Keratinocyte (primary cell): ENCODE data around the gene EVC.

Source experiments
- CTCF ChIP-seq, 3 experiments: IDR thresholded peaks in 1 of 3; conservative IDR thresholded peaks in 1 of 3; optimal IDR thresholded peaks in 1 of 3; 2 replicates in 2 of 3; 3 replicates in 1 of 3; pipeline versions ENCODE3 to v1.5.1; 2011; ENCODE audit warnings: low read length in 3 of 3, mild to moderate bottlenecking in 3 of 3, moderate library complexity in 2 of 3, control low read depth in 1 of 3, inconsistent platforms in 1 of 3; ENCODE audit not compliant: insufficient read depth in 2 of 3; ENCODE audit errors: extremely low read depth in 1 of 3
- EZH2 ChIP-seq: IDR thresholded peaks from one replicate; pipeline ENCODE4 v1.6.1; 2012; ENCODE audit warnings: inconsistent platforms, mild to moderate bottlenecking, low read length, moderate library complexity

GRCh38 chr4:5703831-5704230, 7.2 kb upstream of the EVC start:
- TF ChIP-seq CTCF (optimal IDR thresholded peaks at IDR 0.05 in 1 of 3, IDR thresholded peaks at IDR 0.05 in 1 of 3, conservative IDR thresholded peaks at IDR 0.05 in 1 of 3; ENCODE audit: extremely low read depth in 1 of 3, insufficient read depth in 2 of 3, low read length in 3 of 3) (no peak), EZH2 (no peak)
